ENCODE data around the gene YPEL5. TPM values are rescaled to one million over a fixed set of nuclear protein-coding genes. Genes with fewer than 3 reads are reported as not detected.

YPEL5 gene
- total RNA-seq, 1 experiment from 2014 or later: 62.5 TPM

DNA sequence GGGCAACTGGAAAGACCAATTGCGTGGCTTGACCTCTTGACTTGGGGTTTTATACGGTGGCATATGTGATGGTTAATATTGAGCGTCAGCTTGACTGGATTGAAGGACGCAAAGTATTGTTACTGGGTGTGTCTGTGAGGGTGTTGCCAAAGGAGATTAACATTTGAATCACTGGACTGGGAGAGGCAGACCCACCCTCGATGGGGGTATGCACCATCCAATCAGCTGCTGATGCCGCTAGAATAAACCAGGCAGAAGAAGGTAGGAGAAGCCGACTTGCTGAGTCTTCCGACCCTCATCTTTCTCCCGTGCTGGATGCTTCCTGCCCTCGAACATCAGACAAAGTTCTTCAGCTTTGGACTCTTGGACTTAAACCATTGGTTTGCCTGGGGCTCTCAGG lies 34.2 kb upstream of the YPEL5 start:
- H3K4me1 Mint-ChIP-seq (ENCODE audit: insufficient read depth, unreplicated experiment): peaks cover 23% of the 10 kb centered on the region
- CTCF ChIA-PET: interaction anchor here (1.2 to 2.3 kb wide), 3 partner anchors 11 to 27 kb away, joined by 5 to 12 read pairs (median 6); no protein-coding TSS in a partner anchor
- BruUV-seq (replicated peaks): no TSS peak

DNA sequence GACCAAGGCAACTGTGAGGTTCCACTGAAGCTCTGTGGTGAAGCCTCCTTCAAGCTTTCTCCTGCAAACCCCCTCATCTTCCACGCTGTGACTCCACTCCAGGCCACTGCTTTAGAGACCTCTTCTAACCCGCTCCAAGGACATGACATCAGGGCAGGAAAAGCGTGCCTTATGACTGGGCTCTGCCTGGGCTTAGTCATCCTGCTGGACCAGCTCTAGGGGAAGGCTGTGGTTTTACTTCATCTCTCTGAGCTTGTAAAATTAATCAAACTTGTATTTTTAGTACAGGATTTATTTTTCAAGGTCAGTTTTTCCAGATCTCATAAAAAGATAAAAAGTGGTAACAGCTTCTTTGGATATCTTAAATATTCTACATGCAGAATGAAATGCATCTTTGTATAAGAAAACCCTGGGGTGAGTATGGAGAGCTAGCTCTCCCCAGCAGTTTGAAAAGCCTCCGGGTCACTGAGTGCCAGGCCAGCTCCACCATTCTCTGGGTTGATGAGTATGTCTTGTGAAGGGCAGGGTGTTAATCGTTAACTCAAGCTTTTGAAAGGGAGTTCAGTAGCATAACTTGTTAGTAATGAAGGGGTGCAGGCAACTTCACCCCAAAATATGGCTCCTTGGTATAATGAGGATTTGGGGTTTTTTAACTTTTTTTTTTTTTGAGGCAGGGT lies 33.1 kb upstream of the YPEL5 start:
- H3K9me3 Mint-ChIP-seq (ENCODE audit: unreplicated experiment): no peaks in the 10 kb centered on the region

More for the DNA sequence above, 34.2 kb upstream of the YPEL5 start:
- H3K4me3 Mint-ChIP-seq (ENCODE audit: unreplicated experiment): no peak overlapping the region
- TF ChIP-seq, protein P1, sequence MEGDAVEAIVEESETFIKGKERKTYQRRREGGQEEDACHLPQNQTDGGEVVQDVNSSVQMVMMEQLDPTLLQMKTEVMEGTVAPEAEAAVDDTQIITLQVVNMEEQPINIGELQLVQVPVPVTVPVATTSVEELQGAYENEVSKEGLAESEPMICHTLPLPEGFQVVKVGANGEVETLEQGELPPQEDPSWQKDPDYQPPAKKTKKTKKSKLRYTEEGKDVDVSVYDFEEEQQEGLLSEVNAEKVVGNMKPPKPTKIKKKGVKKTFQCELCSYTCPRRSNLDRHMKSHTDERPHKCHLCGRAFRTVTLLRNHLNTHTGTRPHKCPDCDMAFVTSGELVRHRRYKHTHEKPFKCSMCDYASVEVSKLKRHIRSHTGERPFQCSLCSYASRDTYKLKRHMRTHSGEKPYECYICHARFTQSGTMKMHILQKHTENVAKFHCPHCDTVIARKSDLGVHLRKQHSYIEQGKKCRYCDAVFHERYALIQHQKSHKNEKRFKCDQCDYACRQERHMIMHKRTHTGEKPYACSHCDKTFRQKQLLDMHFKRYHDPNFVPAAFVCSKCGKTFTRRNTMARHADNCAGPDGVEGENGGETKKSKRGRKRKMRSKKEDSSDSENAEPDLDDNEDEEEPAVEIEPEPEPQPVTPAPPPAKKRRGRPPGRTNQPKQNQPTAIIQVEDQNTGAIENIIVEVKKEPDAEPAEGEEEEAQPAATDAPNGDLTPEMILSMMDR (IDR thresholded peaks at IDR 0.05; ENCODE audit: unreplicated experiment): no peak
- H3K9me3 Mint-ChIP-seq (ENCODE audit: unreplicated experiment): no peaks in the 10 kb centered on the region
- no peak for DNase-seq (ENCODE audit: unreplicated experiment)
- H3K27ac Mint-ChIP-seq (ENCODE audit: low read depth, unreplicated experiment): no peak overlapping the region
- no peaks in the 10 kb centered on the region for H3K36me3 Mint-ChIP-seq (ENCODE audit: insufficient read depth, unreplicated experiment)
- POLR2A ChIA-PET: interaction anchor here (0.6 to 0.7 kb wide), 2 partner anchors 569 to 1242 kb away, joined by 3 read pairs; partner anchors contain the start of gene TRMT61B
- no peaks in the 10 kb centered on the region for H3K27me3 Mint-ChIP-seq (ENCODE audit: insufficient read depth, unreplicated experiment)
- intact Hi-C loops (cut with micrococcal nuclease): no loop called here

DNA sequence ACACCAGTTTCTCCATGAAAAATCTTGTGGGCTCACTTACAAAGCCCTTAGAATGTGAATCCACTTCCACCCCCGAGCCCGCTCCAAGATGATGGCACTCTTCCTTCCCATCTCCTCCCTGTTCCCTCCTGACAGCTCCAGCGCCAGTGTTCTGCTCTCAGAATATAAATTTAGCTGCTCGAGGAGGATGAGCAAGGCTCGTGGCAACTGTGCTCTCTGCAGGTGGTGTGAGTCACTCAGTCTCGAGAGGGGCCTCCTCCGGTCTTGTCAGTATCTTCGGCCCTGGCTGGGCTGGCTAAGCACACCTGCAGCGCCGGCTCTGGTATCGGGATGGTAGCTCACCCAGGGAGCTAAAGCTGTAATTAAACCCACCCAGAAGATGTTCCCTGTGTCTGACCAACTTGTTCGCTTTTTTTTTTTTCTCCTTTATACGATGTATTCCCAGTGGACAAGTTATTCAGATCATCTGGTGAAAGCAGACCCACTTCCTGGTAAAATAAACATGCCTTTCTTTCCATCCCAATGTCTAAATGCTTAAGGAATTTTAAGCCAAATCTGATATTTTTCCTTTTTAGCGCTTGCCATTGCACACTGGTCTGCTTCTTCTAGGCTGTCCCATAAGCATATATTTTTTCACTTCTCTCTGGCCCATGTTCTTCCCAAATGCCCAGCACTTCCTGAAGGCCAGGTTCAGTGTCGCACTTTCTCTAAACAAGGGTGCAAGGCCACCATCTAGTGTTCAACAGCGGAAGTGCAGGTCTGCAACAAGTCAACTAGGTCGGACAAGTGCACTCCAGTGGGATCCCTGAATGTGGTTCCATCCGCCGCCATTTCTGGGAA lies 31.4 kb upstream of the YPEL5 start:
- Mint-ChIP-seq H3K4me3 (ENCODE audit: unreplicated experiment) (no peak overlapping the region), H3K4me1 (ENCODE audit: insufficient read depth, unreplicated experiment) (peaks cover 23% of the 10 kb centered on the region), H3K36me3 (ENCODE audit: insufficient read depth, unreplicated experiment) (no peaks in the 10 kb centered on the region), H3K9me3 (ENCODE audit: unreplicated experiment) (no peaks in the 10 kb centered on the region), H3K27me3 (ENCODE audit: insufficient read depth, unreplicated experiment) (no peaks in the 10 kb centered on the region), H3K27ac (ENCODE audit: low read depth, unreplicated experiment) (no peak overlapping the region)
- DNase-seq (ENCODE audit: unreplicated experiment): peak; percentile 85
- ChIA-PET POLR2A (interaction anchor here (0.5 to 3.1 kb wide), 2 partner anchors 10 to 32 kb away, joined by 4 to 31 read pairs; partner anchors contain the start of gene YPEL5), CTCF (interaction anchor here (0.6 to 6.1 kb wide), 21 partner anchors 10 to 1198 kb away, joined by 3 to 37 read pairs (median 4); no protein-coding TSS in a partner anchor)
- BruUV-seq (replicated peaks): no TSS peak
- TF ChIP-seq, protein P1 (IDR thresholded peaks at IDR 0.05; ENCODE audit: unreplicated experiment): peak; percentile 92
- intact Hi-C loops (cut with micrococcal nuclease): loop anchor here (1.0 kb wide), 3 partner anchors 24 to 192 kb away; no protein-coding TSS in a partner anchor

More for the DNA sequence above, 33.1 kb upstream of the YPEL5 start:
- BruUV-seq (replicated peaks): no TSS peak
- intact Hi-C loops (cut with micrococcal nuclease): no loop called here
- no peaks in the 10 kb centered on the region for H3K27me3 Mint-ChIP-seq (ENCODE audit: insufficient read depth, unreplicated experiment)
- no peak overlapping the region for H3K27ac Mint-ChIP-seq (ENCODE audit: low read depth, unreplicated experiment)
- H3K4me1 Mint-ChIP-seq (ENCODE audit: insufficient read depth, unreplicated experiment): peaks cover 23% of the 10 kb centered on the region
- H3K4me3 Mint-ChIP-seq (ENCODE audit: unreplicated experiment): no peak overlapping the region
- peak; percentile 67 for DNase-seq (ENCODE audit: unreplicated experiment)
- ChIA-PET CTCF (interaction anchor here (0.6 to 6.1 kb wide), 12 partner anchors 10 to 677 kb away, joined by 3 to 36 read pairs (median 5); no protein-coding TSS in a partner anchor), POLR2A (interaction anchor here (0.6 to 3.1 kb wide), 3 partner anchors 21 to 828 kb away, joined by 3 to 31 read pairs (median 6); partner anchors contain the start of gene YPEL5)
- TF ChIP-seq, protein P1 (IDR thresholded peaks at IDR 0.05; ENCODE audit: unreplicated experiment): no peak
- H3K36me3 Mint-ChIP-seq (ENCODE audit: insufficient read depth, unreplicated experiment): no peaks in the 10 kb centered on the region

DNA sequence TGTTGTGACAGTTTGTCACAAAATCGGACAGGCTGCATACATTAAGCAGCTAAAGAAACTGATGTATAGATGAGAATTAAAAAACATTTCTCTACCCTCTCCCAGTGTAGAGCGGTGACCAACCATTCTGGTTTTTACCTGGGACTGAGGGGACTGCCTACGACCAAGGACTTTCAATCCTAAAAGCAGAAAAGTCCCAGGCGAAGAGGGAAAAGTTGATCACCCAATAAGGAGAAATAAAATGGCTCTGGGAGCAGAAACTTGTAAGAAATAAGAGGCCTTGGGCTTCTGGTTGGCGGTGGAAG lies 30.9 kb upstream of the YPEL5 start:
- TF ChIP-seq, protein P1 (IDR thresholded peaks at IDR 0.05; ENCODE audit: unreplicated experiment): no peak
- CTCF ChIA-PET: interaction anchor here (0.6 to 6.1 kb wide), 15 partner anchors 10 to 913 kb away, joined by 3 to 37 read pairs (median 4); no protein-coding TSS in a partner anchor
- no peak overlapping the region for H3K4me3 Mint-ChIP-seq (ENCODE audit: unreplicated experiment)
- no TSS peak for BruUV-seq (replicated peaks)
- no peak overlapping the region for H3K27ac Mint-ChIP-seq (ENCODE audit: low read depth, unreplicated experiment)
- no peaks in the 10 kb centered on the region for H3K27me3 Mint-ChIP-seq (ENCODE audit: insufficient read depth, unreplicated experiment)
- H3K36me3 Mint-ChIP-seq (ENCODE audit: insufficient read depth, unreplicated experiment): no peaks in the 10 kb centered on the region
- intact Hi-C loops (cut with micrococcal nuclease): loop anchor here (1.0 kb wide), 3 partner anchors 25 to 193 kb away; no protein-coding TSS in a partner anchor
- no peak for DNase-seq (ENCODE audit: unreplicated experiment)
- POLR2A ChIA-PET: interaction anchor here (0.5 to 3.1 kb wide), 3 partner anchors 10 to 32 kb away, joined by 3 to 31 read pairs (median 4); partner anchors contain the start of gene YPEL5
- H3K9me3 Mint-ChIP-seq (ENCODE audit: unreplicated experiment): no peaks in the 10 kb centered on the region
- H3K4me1 Mint-ChIP-seq (ENCODE audit: insufficient read depth, unreplicated experiment): peaks cover 23% of the 10 kb centered on the region
